GM12878 (cell line): ENCODE data around the gene OTOGL. TPM values are rescaled to one million over a fixed set of nuclear protein-coding genes. Genes with fewer than 3 reads are reported as not detected.

Source experiments
- ATAC-seq: fragments of 200-7000 bp; cut with Tn5 transposase; 3 replicates; pipeline ENCODE4 v1.9.1; 2020; ENCODE audit warnings: mild to moderate bottlenecking, moderate library complexity
- Bru-seq: library from RNA; stranded (reverse); fragments of 400-500 nt; gene quantifications from one replicate; lab custom pipeline; 2021; lab: Mats Ljungman, UMichigan
- BruChase-seq, 2 experiments: library from RNA; stranded (reverse); fragments of 400-500 nt; gene quantifications; one replicate each; lab custom pipeline; 2021; lab: Mats Ljungman, UMichigan
- BruUV-seq: library from RNA; stranded (reverse); fragments of 400-500 nt; replicated peaks from 2 replicates; lab custom pipeline; 2021; lab: Mats Ljungman, UMichigan
- CTCF ChIA-PET: fragments of 300-600 bp; sonication (Branson Sonifier 250); formaldehyde crosslinking; extraction: SDS; loops from one replicate; lab custom pipeline; 2021; ENCODE audit warnings: inconsistent platforms; lab: Yijun Ruan, JAX
- POLR2A ChIA-PET: fragments of 350-600 bp; formaldehyde crosslinking; extraction: SDS; loops from one replicate; lab custom pipeline; 2021; ENCODE audit warnings: inconsistent platforms; lab: Charles Lee
- RAD21 ChIA-PET: fragments of 300-600 bp; sonication (Branson Sonifier 250); formaldehyde crosslinking; loops from one replicate; lab custom pipeline; 2023; ENCODE audit warnings: antibody characterized with exemption; ENCODE audit not compliant: unreplicated experiment; lab: Charles Lee
- SMC1A ChIA-PET: fragments of 300-600 bp; sonication (Branson Sonifier 250); formaldehyde crosslinking; loops from one replicate; lab custom pipeline; 2023; ENCODE audit not compliant: unreplicated experiment, uncharacterized antibody; lab: Charles Lee
- DNase-seq: peaks from one replicate; pipeline ENCODE4 v3.0.0-alpha.2; 2011; ENCODE audit warnings: low read depth, low spot score
- FAIRE-seq: peaks from 3 replicates; lab custom pipeline; 2011; peaks lifted over from hg19 to GRCh38; lab: Jason Lieb, UNC
- H2AFZ ChIP-seq: 2 replicates; pipeline ENCODE4 v1.6.0; 2011; ENCODE audit warnings: low read depth, low read length, control low read depth; ENCODE audit not compliant: control insufficient read depth
- H3K27ac ChIP-seq: 2 replicates; pipeline ENCODE4 v1.5.1; 2011; ENCODE audit warnings: control low read depth; ENCODE audit not compliant: control insufficient read depth, insufficient read depth
- H3K27me3 ChIP-seq, 2 experiments: replicated peaks in 1 of 2; 2 replicates each; pipeline versions ENCODE4 v1.6.0 to v1.6.1; 2011; ENCODE audit warnings: low read length in 1 of 2; ENCODE audit not compliant: control insufficient read depth in 2 of 2, insufficient read depth in 2 of 2
- H3K36me3 ChIP-seq, 2 experiments: 2 replicates each; pipeline ENCODE4 v1.5.1; 2011; ENCODE audit warnings: low read length in 1 of 2; ENCODE audit not compliant: control insufficient read depth in 2 of 2, insufficient read depth in 2 of 2
- H3K4me1 ChIP-seq: 2 replicates; pipeline ENCODE4 v1.6.1; 2011; ENCODE audit warnings: mild to moderate bottlenecking, low read length, moderate library complexity, mixed read lengths; ENCODE audit not compliant: control insufficient read depth, insufficient read depth
- H3K4me2 ChIP-seq: 2 replicates; pipeline ENCODE4 v1.6.0; 2011; ENCODE audit warnings: control low read depth; ENCODE audit not compliant: control insufficient read depth, insufficient read depth
- H3K4me3 ChIP-seq: fragments of 200-600 bp; sonication (generic); 2 replicates; pipeline ENCODE4 v1.5.1; 2016
- H3K79me2 ChIP-seq: 2 replicates; pipeline ENCODE4 v1.6.0; 2011; ENCODE audit warnings: low read length; ENCODE audit not compliant: control insufficient read depth, insufficient read depth
- H3K9ac ChIP-seq: 2 replicates; pipeline ENCODE4 v1.8.0; 2011; ENCODE audit warnings: low read length, control low read depth, mixed read lengths; ENCODE audit not compliant: control insufficient read depth, insufficient read depth
- H3K9me3 ChIP-seq: replicated peaks from 3 replicates; pipeline ENCODE4 v1.5.1; 2011; ENCODE audit warnings: mild to moderate bottlenecking, low read length; ENCODE audit not compliant: control insufficient read depth, insufficient read depth
- H4K20me1 ChIP-seq: 2 replicates; pipeline ENCODE4 v1.6.0; 2011; ENCODE audit not compliant: control insufficient read depth, insufficient read depth
- HDAC2 ChIP-seq: fragments of 200-600 bp; sonication (generic); IDR thresholded peaks from 2 replicates; pipeline ENCODE4 v1.6.1; 2017
- NFYA ChIP-seq: IDR thresholded peaks from 2 replicates; pipeline ENCODE4 v1.6.1; 2011; ENCODE audit warnings: low read depth, mild to moderate bottlenecking, low read length, improper control_type of control experiment, borderline replicate concordance
- SP1 ChIP-seq: IDR thresholded peaks from one replicate; pipeline ENCODE4 v1.6.1; 2011; ENCODE audit warnings: low read depth, low read length
- WGBS: methylation state at CpG from one replicate; pipeline ENCODE4 v1.1.6; 2016; ENCODE audit warnings: low lambda C conversion rate; ENCODE audit not compliant: insufficient replicate concordance, insufficient coverage; ENCODE audit errors: missing lambda C conversion rate; 5-methylcytosine and 5-hydroxymethylcytosine counted together
- in situ Hi-C: fragments of 300-500 bp; cut with MboI; formaldehyde crosslinking; loops from 9 replicates; pipeline ENCODE4 v1.14.3; 2018; ENCODE audit warnings: mixed read lengths
- intact Hi-C: fragments of 100-400 bp; cut with micrococcal nuclease; formaldehyde crosslinking; loops from one replicate; pipeline ENCODE4 v1.14.2; 2022; ENCODE audit not compliant: unreplicated experiment
- long read RNA-seq, 2 experiments: library from polyadenylated mRNA; unstranded; transcript quantifications; one replicate each; pipeline ENCODE4 v2.0.0, GENCODE V29; 2019 to 2020
- polyA minus RNA-seq, 3 experiments: library from RNA; depleted of rRNA, polyadenylated mRNA; stranded (reverse); fragments of >200 nt; gene quantifications; 2 replicates each; pipeline ENCODE4 v1.2.3, GENCODE V29; 2011
- polyA plus RNA-seq, 11 experiments: library from polyadenylated mRNA; depleted of rRNA in 4 of 11; unstranded in 6 of 11; stranded (reverse) in 5 of 11; fragments of >200 nt; fragmentation: Nextera tagmentation in 4 of 11; fragmentation: Illumina TruSeq in 1 of 11; extraction: Ambion mirVana in 4 of 11; extraction: Trizol in 1 of 11; gene quantifications; 1 replicate in 1 of 11; 2 replicates in 10 of 11; pipeline versions ENCODE4 v1.2.1 to v1.2.3, GENCODE V29; 2011 to 2016; ENCODE audit warnings: inconsistent platforms in 2 of 11, missing spikeins in 2 of 11, low read depth in 1 of 11
- total RNA-seq, 4 experiments: library from RNA; depleted of rRNA in 3 of 4; stranded (reverse); fragments of >200 nt in 3 of 4; fragmentation: Illumina TruSeq in 1 of 4; extraction: Trizol in 1 of 4; gene quantifications; 2 replicates each; pipeline versions ENCODE4 v1.2.1 to v1.2.3, GENCODE V29; 2013 to 2021

Gene OTOGL, protein sequence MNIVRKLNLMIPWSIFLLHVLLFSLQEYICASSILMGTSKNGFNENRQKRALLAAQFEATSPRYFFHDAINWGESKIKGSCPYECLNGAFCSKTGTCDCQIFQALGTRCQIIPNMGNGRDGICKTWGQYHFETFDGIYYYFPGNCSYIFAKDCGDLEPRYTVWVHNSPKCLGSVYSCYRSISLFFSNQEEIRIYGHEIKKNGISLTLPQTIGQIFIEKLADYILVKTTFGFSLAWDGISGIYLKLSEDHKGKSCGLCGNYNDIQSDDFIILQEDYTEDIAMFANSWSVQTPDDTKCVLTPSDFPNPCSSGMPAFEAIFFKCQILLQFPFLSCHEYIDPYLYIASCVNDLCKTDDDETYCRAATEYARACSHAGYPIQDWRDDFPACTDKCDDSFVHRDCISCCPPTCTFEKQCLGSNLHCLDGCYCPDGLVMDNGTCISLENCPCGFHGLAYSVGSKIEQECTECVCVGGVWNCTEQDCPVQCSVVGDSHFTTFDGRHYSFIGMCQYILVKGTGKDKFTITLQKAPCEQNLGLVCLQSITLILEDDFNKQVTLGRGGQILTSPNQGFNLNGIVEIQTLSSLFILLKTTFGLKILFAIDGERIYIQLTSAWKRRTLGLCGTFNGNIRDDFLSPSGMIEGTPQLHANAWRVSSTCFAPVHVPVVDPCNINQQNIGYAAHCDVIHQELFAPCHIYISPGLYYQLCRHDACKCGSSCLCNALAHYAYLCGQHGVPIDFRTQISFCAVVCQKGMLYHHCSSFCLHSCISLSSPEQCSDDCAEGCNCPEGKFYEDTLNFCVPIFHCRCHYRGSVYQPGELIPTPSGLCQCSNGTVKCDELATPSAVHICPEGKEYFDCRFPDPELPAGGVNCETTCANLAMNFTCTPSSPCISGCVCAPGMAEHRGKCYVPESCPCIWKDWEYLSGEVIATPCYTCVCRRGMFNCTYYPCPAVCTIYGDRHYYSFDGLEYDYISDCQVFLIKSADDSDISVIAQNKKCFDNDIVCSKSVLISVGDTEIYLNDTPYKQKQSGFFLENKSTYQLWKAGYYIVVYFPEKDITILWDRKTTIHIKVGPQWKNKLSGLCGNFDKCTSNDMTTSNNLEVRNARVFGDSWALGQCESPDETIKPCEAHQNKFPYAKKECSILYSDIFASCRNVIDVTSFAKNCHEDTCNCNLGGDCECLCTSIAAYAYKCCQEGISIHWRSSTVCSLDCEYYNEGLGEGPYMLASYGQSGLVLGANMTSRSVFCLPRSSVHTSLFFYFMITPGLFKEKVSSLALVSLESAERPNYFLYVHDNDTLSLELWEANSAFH (N-terminal part only)
- total RNA-seq (2013; cell fraction: nucleolus; rRNA removed) = 12.5 and 13.2 TPM in 2 replicates
- 0.22 and 0.23 TPM in 2 replicates for total RNA-seq (2014; rRNA removed)
- total RNA-seq (2014; rRNA removed; fragmentation: Illumina TruSeq; extraction: Trizol) = 0.32 and 0.36 TPM in 2 replicates
- total RNA-seq (2021) = 0.31 and 0.56 TPM in 2 replicates
- 0.34 TPM for polyA plus RNA-seq (2011; ENCODE audit: low read depth)
- polyA plus RNA-seq (2011; rRNA removed) = 3.7 and 5.8 TPM in 2 replicates
- 1.0 and 1.4 TPM in 2 replicates for polyA plus RNA-seq (2011; cell fraction: cytosol; rRNA removed)
- polyA plus RNA-seq (2011; cell fraction: nucleus; rRNA removed) = 6.0 and 6.2 TPM in 2 replicates
- polyA plus RNA-seq (2012) = 0.51 TPM in 2 replicates
- polyA plus RNA-seq (2014; fragmentation: Illumina TruSeq; extraction: Trizol) = 0.22 and 0.34 TPM in 2 replicates
- under 1 TPM; 0.11 to 0.37 TPM for polyA plus RNA-seq (2014; fragmentation: Nextera tagmentation; extraction: Ambion mirVana)
- 0.14 and 0.30 TPM in 2 replicates for polyA plus RNA-seq (2014; rRNA removed)
- polyA plus RNA-seq (2016; fragmentation: Nextera tagmentation; extraction: Ambion mirVana) = under 1 TPM; 0.04 to 0.16 TPM
- 4.2 and 4.8 TPM in 2 replicates for polyA minus RNA-seq (2011; rRNA and poly(A)+ RNA removed)
- polyA minus RNA-seq (2011; cell fraction: cytosol; rRNA and poly(A)+ RNA removed) = 1.6 and 2.5 TPM in 2 replicates
- 3.9 and 4.3 TPM in 2 replicates for polyA minus RNA-seq (2011; cell fraction: nucleus; rRNA and poly(A)+ RNA removed)
- Bru-seq, nascent RNA = percentile 19 among the genes with signal in this experiment
- percentile 14 among the genes with signal in this experiment for BruChase-seq, experiment 1, labeled RNA remaining after a 6-hour chase
- percentile 18 among the genes with signal in this experiment for BruChase-seq, experiment 2, labeled RNA remaining after a 2-hour chase
- long read RNA-seq, experiment 1, partial matches to known transcripts = 0 of 1 reads
- long read RNA-seq, experiment 1, other reads (novel, unspliced or antisense) = 1 of 1 reads
- long read RNA-seq, experiment 2, partial matches to known transcripts = 6 of 17 reads
- long read RNA-seq, experiment 2, other reads (novel, unspliced or antisense) = 11 of 17 reads

DNA sequence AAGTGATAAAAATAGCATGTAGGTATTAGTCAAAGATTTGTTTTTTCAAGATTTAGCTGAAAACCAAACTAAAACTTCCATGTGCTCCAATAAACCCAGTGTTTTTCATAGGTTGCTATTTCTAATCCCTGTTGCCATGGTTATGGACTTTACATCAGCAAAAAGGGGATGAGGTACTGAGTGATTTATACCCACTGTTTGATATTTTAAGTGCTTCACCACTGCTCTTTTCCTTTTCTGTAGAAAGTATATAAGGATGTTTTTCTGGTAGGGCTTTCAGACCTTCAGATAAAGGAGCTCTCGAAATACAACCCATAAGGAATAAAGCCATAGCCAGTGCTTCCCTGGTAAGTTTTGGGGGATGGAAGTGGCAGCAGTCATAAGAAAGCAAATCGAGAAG is at the start of gene OTOGL:
Gene OTOGL (plus strand): TSS at position 279 of the 400 bp plus-strand sequence. CDS start 109,895 bp downstream, outside the sequence.
- in situ Hi-C loops = no loop called here
- H2AFZ ChIP-seq = no peak within 1 kb of the TSS
- no peak for FAIRE-seq
- TF ChIP-seq HDAC2 = no peak
- TF ChIP-seq NFYA = no peak
- no peak for TF ChIP-seq SP1
- TF ChIP-seq, all 136 proteins: peak for 0
- SMC1A ChIA-PET = interaction anchor here (0.6 to 1.3 kb wide), 3 partner anchors 10 to 126 kb away, joined by 3 read pairs; no protein-coding TSS in a partner anchor
- ATAC-seq (no peak), DNase-seq (no peak)
- RAD21 ChIA-PET = interaction anchor here (0.8 kb wide), 1 partner anchor 89 kb away, joined by 3 read pairs; no protein-coding TSS in a partner anchor
- intact Hi-C loops = no loop called here
- Histone ChIP-seq H3K4me3 (no peak within 1 kb of the TSS), H3K4me1 (no peaks in the 10 kb centered on the region), H3K36me3 (no peaks in the 10 kb centered on the region), H3K9ac (no peak within 1 kb of the TSS), H3K27ac (no peak within 1 kb of the TSS), H3K4me2 (no peak within 1 kb of the TSS), H3K27me3 (peaks cover 0 to 4% of the 10 kb centered on the region in 2 experiments; a peak in 3 of 4 replicates), H3K9me3 (no peaks in the 10 kb centered on the region), H3K79me2 (no peaks in the 10 kb centered on the region), H4K20me1 (no peaks in the 10 kb centered on the region)
- no TSS peak for BruUV-seq
- WGBS = 17% methylated on average over 2 of the region's 2 CpGs
- POLR2A ChIA-PET = no interaction called here
- CTCF ChIA-PET = interaction anchor here (1.0 kb wide), 1 partner anchor 52 kb away, joined by 3 read pairs; no protein-coding TSS in a partner anchor
